BLaER1 (cell line): ENCODE data around the gene ORMDL2.
"Not testable (repeated sequence)": the region's sequence is repeated elsewhere in the genome, so short reads cannot be mapped to it uniquely, and the experiment has no call there.

Experiments
- H3K27ac ChIP-seq: shearing (Covaris generic); formaldehyde crosslinking; 2 replicates; pipeline ENCODE4 v1.8.1; 2022
- H3K27me3 ChIP-seq: shearing (Covaris generic); formaldehyde crosslinking; 2 replicates; pipeline ENCODE4 v1.8.1; 2022
- H3K36me3 ChIP-seq: shearing (Covaris generic); formaldehyde crosslinking; 2 replicates; pipeline ENCODE4 v1.8.1; 2022
- H3K4me1 ChIP-seq: shearing (Covaris generic); formaldehyde crosslinking; 2 replicates; pipeline ENCODE4 v1.8.1; 2022
- H3K4me2 ChIP-seq: shearing (Covaris generic); formaldehyde crosslinking; 2 replicates; pipeline ENCODE4 v1.8.1; 2022
- H3K4me3 ChIP-seq: shearing (Covaris generic); formaldehyde crosslinking; 2 replicates; pipeline ENCODE4 v1.8.1; 2022
- H3K9ac ChIP-seq: shearing (Covaris generic); formaldehyde crosslinking; 2 replicates; pipeline ENCODE4 v1.8.1; 2022
- H3K9me3 ChIP-seq: shearing (Covaris generic); formaldehyde crosslinking; 2 replicates; pipeline ENCODE4 v1.8.1; 2022
- H4K20me1 ChIP-seq: shearing (Covaris generic); formaldehyde crosslinking; 2 replicates; pipeline ENCODE4 v1.8.1; 2022
- Cebpa-rat ChIP-seq: shearing (Covaris generic); IDR thresholded peaks from 2 replicates; pipeline ENCODE4 v1.8.1; 2022

ORMDL2 gene

DNA sequence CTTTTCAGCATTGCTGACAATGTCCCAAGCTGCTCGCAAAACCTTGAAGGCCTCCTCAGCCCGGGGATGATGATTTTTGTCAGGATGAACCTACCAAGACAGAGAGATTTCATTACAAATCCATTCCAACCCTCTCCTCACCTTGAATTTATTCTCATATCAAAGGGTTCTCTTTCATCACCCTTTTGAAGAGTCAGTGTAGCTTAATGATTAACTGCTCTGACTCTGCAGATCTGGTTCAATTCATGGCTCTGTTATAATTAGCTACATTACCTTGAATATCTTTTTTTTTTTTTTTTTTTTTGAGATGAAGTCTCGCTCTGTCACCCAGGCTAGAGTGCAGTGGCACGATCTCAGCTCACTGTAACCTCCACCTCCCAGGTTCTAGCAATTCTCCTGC lies 5.6 kb downstream of the ORMDL2 start:
- no peak overlapping the region for H3K4me2 ChIP-seq
- H3K4me1 ChIP-seq = peaks cover 52% of the 10 kb centered on the region
- TF ChIP-seq Cebpa-rat = no peak
- H4K20me1 ChIP-seq = peaks cover 33% of the 10 kb centered on the region
- H3K9ac ChIP-seq = no peak overlapping the region
- peaks cover 77% of the 10 kb centered on the region for H3K36me3 ChIP-seq
- H3K27ac ChIP-seq = no peak overlapping the region
- no peaks in the 10 kb centered on the region for H3K9me3 ChIP-seq
- no peak overlapping the region for H3K4me3 ChIP-seq
- H3K27me3 ChIP-seq = no peaks in the 10 kb centered on the region

DNA sequence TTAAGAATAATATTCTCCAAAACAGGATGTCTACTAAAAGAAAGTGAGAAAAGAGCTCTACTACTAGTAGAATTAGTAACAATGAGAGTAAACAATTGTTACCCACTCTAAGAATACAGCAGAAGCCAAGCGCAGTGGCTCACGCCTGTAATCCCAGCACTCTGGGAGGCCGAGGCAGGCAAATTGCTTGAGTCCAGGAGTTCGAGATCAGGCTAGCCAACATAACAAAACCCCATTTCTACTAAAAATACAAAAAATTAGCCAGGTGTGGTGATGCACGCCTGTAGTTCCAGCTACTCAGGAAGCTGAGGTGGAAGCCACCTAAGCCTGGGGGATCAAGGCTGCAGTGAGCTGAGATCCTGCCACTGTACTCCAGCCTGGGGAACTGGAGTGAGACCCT lies 6.9 kb downstream of the ORMDL2 start:
- Histone ChIP-seq H3K27me3 (no peaks in the 10 kb centered on the region), H3K9ac (no peak overlapping the region), H3K27ac (no peak overlapping the region), H3K9me3 (no peaks in the 10 kb centered on the region), H3K4me1 (peaks cover 47% of the 10 kb centered on the region), H3K36me3 (peaks cover 68% of the 10 kb centered on the region), H3K4me3 (no peak overlapping the region), H3K4me2 (peak overlapping the region; percentile 92), H4K20me1 (peaks cover 26% of the 10 kb centered on the region)
- TF ChIP-seq Cebpa-rat = no peak

DNA sequence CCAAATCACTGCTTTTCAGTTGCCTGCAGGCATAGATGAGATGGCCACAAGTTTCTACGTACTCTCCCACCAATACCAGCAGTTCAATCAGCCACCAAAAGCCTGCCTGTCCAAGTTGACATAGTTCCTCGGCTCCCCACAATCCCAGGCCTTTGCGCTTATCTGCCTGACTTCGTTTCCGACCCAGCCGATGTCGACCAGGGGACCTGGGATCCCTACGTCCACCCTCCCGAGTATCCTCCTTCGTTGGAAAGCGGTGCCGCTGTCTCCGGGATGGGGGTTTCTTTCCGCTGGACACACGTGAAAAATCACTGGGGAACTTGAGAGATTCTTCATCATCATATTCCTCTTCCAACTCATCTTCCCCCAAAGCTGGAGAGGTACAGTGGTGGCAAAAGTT lies 10.0 kb downstream of the ORMDL2 start:
- Histone ChIP-seq H3K4me2 (peak overlapping the region; percentile 92), H3K27ac (0 out of 2 replicates have a peak overlapping the region, but pooled peaks have one; percentile 84), H3K4me3 (peak overlapping the region; percentile 88), H3K9me3 (no peaks in the 10 kb centered on the region), H3K4me1 (peaks cover 64% of the 10 kb centered on the region), H3K27me3 (no peaks in the 10 kb centered on the region), H3K36me3 (peaks cover 37% of the 10 kb centered on the region), H4K20me1 (peaks cover 20% of the 10 kb centered on the region), H3K9ac (no peak overlapping the region; the same call in 1 of the 2 replicates)
- TF ChIP-seq Cebpa-rat = no peak

DNA sequence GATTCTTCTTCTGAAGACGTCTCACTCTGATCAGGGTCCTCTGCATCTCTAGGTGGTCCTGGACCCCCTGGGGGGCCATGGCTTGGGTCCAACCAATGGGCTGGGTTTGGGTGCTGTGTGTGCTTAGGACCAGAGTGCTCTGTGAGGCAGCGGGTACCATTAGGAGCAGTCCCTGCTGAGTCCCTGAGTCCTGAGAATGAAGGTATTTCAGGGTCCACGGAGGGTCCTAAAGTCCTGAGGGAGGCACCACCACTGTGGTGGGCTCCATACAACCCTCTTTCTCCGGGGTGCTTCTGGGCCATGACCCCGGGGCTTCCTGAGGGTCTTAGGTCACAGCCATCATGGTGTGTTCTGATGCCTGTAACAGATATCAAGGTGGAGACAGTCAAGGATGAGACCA lies 10.5 kb downstream of the ORMDL2 start:
- Histone ChIP-seq H3K27ac (peak overlapping the region; percentile 84), H3K4me1 (peaks cover 64% of the 10 kb centered on the region), H3K9ac (peak overlapping the region; percentile 86; the same call in 1 of the 2 replicates), H3K4me3 (peak overlapping the region; percentile 88), H3K9me3 (no peaks in the 10 kb centered on the region), H4K20me1 (peaks cover 18% of the 10 kb centered on the region), H3K36me3 (peaks cover 32% of the 10 kb centered on the region), H3K4me2 (peak overlapping the region; percentile 92), H3K27me3 (no peaks in the 10 kb centered on the region)
- no peak for TF ChIP-seq Cebpa-rat

DNA sequence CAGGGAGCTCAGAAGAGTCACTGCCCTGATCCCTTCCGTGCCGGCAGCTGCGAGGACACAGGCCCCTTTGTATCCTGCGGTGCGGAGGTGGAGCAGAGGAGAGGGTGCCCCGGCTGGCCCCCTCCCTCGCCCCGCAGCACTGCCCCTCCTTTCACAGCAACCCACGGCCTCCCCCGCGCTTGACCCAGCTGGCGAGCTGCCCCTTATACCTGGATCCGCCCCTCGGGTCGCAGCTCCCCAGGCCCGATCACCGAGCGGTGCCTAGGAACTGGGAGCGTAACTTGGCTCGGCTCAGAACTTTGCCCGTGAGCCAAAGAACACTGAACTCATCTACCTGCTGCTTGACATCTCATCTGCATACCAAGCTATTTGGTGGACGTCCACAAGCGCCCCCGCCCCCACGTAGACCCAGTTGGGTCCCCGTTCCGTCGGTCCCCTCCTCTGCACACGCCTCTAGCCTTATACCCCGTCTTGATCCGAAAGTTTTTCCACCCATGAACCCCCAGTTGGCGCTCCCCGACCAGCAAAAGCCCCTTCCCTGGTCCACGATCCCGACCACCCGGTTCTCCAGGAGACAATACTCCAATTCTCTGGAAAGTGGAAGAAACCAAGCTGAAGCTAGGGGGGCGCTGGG lies 12.2 kb downstream of the ORMDL2 start:
- TF ChIP-seq Cebpa-rat = no peak
- Histone ChIP-seq H3K9me3 (no peaks in the 10 kb centered on the region), H4K20me1 (peaks cover under 1% of the 10 kb centered on the region; the same call in 1 of the 2 replicates), H3K4me3 (peak overlapping the region; percentile 88), H3K27me3 (no peaks in the 10 kb centered on the region), H3K4me2 (peak overlapping the region; percentile 97), H3K4me1 (peaks cover 55% of the 10 kb centered on the region), H3K27ac (peak overlapping the region; percentile 84), H3K9ac (peak overlapping the region; percentile 86), H3K36me3 (peaks cover 14% of the 10 kb centered on the region)

DNA sequence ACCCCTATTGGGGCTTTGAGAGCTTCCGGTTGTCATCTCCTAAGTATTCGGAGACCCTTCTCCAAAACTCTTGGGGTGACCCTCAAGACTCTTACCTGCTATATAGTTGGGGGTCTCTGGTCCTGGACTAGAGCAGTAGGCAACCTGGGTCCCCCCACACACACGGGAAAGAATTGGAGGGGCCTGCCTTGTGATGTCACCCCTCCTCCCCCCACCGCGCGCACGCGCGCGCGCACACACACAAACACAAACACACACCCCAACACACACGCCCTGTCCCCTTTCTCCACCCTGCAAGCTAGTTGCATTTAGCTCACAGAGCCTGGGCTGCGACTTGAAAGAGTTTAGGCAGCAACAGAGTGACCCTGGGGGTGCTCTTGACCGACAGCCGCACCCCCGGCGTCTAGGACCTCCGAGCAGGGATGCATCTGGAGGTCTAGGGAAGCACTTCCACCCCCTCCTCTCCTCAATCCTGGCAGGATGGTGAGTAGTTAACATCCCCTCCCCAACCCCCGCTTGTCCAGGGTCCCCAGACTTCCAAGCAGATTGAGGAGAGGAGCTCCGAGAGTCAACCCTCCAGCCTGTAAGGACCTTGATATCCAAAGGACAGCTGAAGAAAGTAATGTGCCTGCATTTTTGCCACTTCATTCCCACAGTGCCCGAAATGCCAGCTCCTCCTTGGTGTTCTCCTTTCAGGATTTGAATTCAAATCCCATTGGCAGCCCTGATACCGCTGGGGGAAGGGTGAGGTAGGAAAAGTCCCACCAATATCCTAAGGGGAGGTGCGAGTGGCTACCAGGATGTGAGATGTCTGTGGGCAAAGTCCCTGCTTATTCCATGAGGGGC lies 13.0 kb downstream of the ORMDL2 start:
- H3K4me3 ChIP-seq = peak overlapping the region; percentile 88
- H3K4me1 ChIP-seq = peaks cover 48% of the 10 kb centered on the region
- no peaks in the 10 kb centered on the region for H3K27me3 ChIP-seq
- peak overlapping the region; percentile 84 for H3K27ac ChIP-seq
- no peaks in the 10 kb centered on the region for H3K9me3 ChIP-seq
- no peak for TF ChIP-seq Cebpa-rat
- peak overlapping the region; percentile 97 for H3K4me2 ChIP-seq
- peaks cover 14% of the 10 kb centered on the region for H3K36me3 ChIP-seq
- H3K9ac ChIP-seq = peak overlapping the region; percentile 86
- H4K20me1 ChIP-seq = no peaks in the 10 kb centered on the region

DNA sequence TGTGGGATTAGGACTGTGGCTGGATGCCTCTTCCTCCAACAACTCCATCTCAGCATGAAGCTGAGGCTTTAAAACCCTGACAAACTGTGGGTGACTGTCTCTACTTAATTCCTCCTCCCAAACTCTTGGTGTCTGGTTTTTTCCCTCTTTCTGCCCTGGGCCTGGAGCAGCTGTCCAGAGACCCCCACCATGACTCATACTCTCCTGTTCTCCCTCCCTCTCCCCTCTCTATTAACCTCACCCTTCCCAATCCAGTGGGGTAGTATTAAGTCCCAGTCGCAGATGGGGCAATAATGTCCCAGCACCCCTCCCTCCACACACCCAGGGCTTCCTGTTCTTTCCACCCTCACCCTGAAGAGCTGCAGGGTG lies 13.6 kb downstream of the ORMDL2 start:
- no peak overlapping the region for H3K27ac ChIP-seq
- H3K4me2 ChIP-seq = peak overlapping the region; percentile 97
- no peaks in the 10 kb centered on the region for H3K9me3 ChIP-seq
- no peaks in the 10 kb centered on the region for H4K20me1 ChIP-seq
- H3K27me3 ChIP-seq = no peaks in the 10 kb centered on the region
- H3K4me1 ChIP-seq = peaks cover 42% of the 10 kb centered on the region
- H3K4me3 ChIP-seq = peak overlapping the region; percentile 88; the same call in 1 of the 2 replicates
- peaks cover 14% of the 10 kb centered on the region for H3K36me3 ChIP-seq
- TF ChIP-seq Cebpa-rat = no peak
- H3K9ac ChIP-seq = 0 out of 2 replicates have a peak overlapping the region, but pooled peaks have one; percentile 86

DNA sequence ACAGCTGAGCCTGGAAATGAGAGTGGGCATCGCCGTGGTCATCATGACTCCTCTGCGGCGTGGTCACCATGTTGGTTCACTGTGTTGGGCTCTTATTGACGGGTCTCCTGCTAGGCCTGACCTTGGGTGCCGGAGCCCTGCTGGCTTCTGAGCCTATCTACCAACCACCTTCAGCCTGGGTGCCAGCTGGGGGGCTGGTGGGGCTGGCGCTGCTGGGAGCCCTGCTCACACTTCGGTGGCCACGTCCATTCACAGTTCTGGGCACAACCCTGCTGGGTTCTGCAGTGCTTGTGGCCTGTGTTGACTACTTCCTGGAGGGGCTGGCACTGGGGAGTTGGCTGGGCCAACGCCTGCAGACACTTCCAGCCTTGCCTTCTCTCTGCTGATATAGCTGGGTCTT lies 15.2 kb downstream of the ORMDL2 start:
- Histone ChIP-seq H3K27ac (no peak overlapping the region), H3K4me3 (no peak overlapping the region), H3K9me3 (no peaks in the 10 kb centered on the region), H3K4me1 (peaks cover 26% of the 10 kb centered on the region), H3K9ac (no peak overlapping the region), H3K27me3 (no peaks in the 10 kb centered on the region), H3K4me2 (no peak overlapping the region), H4K20me1 (no peaks in the 10 kb centered on the region), H3K36me3 (peaks cover 4% of the 10 kb centered on the region)
- no peak for TF ChIP-seq Cebpa-rat

DNA sequence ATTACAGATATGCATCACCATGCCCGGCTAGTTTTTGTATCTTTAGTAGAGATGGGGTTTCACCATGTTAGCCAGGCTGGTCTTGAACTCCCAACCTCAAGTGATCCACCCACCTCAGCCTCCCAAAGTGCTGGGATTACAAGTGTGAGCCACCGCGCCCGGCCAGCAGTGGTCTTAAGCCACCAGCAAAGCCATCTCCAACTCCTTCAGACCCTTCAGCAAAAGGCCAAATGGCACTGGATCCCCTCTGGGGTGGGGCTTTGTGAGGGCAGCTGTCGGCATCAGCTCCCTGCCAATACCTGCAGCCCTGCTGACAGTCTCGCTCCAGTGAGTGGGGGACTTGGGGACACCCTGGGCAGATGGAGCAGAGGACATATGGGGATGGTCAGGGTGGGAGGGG lies 16.6 kb downstream of the ORMDL2 start:
- not testable (repeated sequence) for H3K27me3 ChIP-seq, H3K9me3 ChIP-seq, H3K36me3 ChIP-seq, H3K4me2 ChIP-seq, H3K27ac ChIP-seq, H3K9ac ChIP-seq, H3K4me3 ChIP-seq, H4K20me1 ChIP-seq
- peaks cover 16% of the 10 kb centered on the region for H3K4me1 ChIP-seq

DNA sequence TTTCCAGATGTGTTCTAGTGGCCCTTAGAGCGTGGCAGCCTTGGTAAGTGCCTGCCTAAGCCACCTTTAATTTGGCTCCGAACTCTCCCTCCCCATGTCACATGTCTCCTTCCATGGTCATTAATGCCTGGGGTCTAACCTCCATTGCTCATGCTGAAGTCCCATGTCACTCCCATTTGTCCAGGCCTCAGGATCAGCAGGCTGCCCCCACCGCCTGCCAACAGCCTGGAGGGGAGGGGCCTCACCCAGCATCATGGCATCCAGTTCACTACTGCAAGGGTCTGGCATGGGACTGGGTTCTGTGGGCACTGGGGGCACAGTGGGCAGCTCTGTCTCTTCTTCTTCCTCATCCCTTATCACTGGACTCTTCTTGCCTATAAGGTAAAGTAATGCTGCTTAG lies 20.5 kb downstream of the ORMDL2 start:
- Histone ChIP-seq H3K4me3 (no peak overlapping the region), H3K9me3 (no peaks in the 10 kb centered on the region), H3K4me1 (peaks cover 8% of the 10 kb centered on the region; the same call in 1 of the 2 replicates), H3K9ac (no peak overlapping the region), H3K27me3 (no peaks in the 10 kb centered on the region), H3K27ac (no peak overlapping the region), H4K20me1 (no peaks in the 10 kb centered on the region), H3K4me2 (no peak overlapping the region), H3K36me3 (no peaks in the 10 kb centered on the region)
- no peak for TF ChIP-seq Cebpa-rat
